ENCODE results near the gene TCHH.

Gene TCHH

DNA sequence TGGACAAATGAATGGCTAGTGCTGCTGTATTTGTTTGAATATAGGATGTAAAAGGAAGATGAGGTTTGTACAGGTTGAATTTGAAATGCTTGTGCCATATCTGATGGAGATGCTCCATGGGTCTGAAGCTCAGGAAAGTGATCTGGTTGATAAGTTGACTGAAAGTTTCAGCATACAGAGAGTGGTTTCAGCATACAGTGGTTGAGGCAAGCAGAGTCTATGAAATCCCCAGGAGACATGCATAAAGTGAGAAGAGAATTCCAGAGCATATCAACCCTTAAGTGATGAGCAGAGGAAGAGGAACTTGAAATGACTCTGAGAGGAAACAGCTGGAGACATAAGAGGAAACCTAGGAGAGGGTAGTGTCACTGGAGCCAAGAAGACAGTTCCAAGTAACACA lies 48.1 kb downstream of the TCHH start:
- no peak for DNase-seq

DNA sequence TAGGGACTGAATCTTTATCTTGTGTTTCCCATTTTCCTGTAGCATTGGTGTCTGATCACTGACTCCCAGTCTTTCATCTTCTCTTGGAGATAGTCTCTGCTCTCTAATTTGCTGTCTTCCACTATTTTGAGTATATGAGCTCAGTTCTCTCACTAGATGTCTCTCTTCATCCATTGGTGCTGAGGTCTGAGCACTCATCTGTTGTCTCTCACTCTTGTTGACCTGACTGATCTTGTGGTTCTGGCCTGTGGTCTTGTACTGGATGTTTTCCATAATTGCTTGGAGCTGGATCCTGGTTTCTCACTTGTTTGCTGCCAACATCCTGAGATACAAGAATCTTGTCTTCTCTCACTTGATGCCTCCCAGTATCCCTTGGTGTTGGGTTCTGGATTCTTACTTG lies 53.3 kb downstream of the TCHH start:
- DNase-seq: no peak
